Stimulated activated naive CD4-positive, alpha-beta T cell (primary cell): ENCODE results near the gene USP17L20.
"Not testable (repeated sequence)": the region's sequence is repeated elsewhere in the genome, so short reads cannot be mapped to it uniquely, and the experiment has no call there.

Experiments used
- DNase-seq, 6 experiments: peaks; one replicate each; lab custom pipeline; 2025; lab: John Stamatoyannopoulos, UW

The USP17L20 gene, protein sequence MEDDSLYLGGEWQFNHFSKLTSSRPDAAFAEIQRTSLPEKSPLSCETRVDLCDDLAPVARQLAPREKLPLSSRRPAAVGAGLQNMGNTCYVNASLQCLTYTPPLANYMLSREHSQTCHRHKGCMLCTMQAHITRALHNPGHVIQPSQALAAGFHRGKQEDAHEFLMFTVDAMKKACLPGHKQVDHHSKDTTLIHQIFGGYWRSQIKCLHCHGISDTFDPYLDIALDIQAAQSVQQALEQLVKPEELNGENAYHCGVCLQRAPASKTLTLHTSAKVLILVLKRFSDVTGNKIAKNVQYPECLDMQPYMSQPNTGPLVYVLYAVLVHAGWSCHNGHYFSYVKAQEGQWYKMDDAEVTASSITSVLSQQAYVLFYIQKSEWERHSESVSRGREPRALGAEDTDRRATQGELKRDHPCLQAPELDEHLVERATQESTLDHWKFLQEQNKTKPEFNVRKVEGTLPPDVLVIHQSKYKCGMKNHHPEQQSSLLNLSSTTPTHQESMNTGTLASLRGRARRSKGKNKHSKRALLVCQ

DNA sequence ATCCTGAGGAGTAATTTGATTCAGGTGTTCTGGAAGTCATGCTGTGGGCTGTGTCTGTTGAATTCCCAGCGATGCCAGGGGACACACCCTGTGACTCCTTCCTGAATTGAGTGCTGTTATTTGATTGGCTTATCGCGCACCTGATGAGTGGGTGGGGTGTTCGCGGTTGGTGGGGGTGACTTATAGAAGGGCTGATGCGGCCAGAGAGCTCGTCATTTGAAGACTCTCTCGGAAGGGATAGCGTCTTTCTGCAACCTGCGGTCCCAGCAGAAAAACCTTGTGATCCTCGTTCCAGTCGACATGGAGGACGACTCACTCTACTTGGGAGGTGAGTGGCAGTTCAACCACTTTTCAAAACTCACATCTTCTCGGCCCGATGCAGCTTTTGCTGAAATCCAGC, at the start of gene USP17L20:
Gene USP17L20 (plus strand): TSS at position 301 of the 400 bp plus-strand sequence. CDS start 0 bp downstream, at position 301.
- not testable (repeated sequence) for DNase-seq

DNA sequence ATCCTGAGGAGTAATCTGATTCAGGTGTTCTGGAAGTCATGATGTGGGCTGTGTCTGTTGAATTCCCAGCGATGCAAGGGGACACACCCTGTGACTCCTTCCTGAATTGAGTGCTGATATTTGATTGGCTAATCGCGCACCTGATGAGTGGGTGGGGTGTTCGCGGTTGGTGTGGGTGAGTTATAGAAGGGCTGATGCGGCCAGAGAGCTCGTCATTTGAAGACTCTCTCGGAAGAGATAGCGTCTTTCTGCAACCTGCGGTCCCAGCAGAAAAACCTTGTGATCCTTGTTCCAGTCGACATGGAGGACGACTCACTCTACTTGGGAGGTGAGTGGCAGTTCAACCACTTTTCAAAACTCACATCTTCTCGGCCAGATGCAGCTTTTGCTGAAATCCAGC, 47.6 kb upstream of the USP17L20 start, which contains the start of gene USP17L10:
Gene USP17L10 (plus strand): TSS at position 301 of the 400 bp plus-strand sequence. CDS start 0 bp downstream, at position 301.
- not testable (repeated sequence) for DNase-seq

DNA sequence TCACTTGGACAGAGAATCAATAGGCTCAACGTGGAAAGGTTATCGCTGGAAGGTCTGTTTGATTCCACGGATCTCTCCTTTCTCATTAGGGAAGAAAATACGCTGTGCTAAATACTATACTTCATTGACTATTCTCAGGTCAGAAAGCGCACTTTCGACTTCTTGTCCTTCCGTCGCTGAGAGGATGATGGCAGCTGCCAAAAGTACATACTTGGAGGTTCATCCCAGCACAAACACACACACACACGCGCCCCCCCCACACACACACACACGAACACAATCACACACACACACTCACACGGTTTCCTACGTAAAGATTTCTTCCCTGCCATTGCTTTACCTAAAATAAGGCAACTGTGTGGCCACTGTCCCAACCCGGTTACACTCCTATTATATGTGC, 43.2 kb upstream of the USP17L20 start:
- DNase-seq: not testable (repeated sequence)

DNA sequence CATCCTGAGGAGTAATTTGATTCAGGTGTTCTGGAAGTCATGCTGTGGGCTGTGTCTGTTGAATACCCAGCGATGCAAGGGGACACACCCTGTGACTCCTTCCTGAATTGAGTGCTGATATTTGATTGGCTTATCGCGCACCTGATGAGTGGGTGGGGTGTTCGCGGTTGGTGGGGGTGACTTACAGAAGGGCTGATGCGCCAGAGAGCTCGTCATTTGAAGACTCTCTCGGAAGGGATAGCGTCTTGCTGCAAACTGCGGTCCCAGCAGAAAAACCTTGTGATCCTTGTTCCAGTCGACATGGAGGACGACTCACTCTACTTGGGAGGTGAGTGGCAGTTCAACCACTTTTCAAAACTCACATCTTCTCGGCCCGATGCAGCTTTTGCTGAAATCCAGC, 42.8 kb upstream of the USP17L20 start, which contains the start of gene USP17L11:
Gene USP17L11 (plus strand): TSS at position 301 of the 400 bp plus-strand sequence. CDS start 0 bp downstream, at position 301.
- DNase-seq: not testable (repeated sequence)

DNA sequence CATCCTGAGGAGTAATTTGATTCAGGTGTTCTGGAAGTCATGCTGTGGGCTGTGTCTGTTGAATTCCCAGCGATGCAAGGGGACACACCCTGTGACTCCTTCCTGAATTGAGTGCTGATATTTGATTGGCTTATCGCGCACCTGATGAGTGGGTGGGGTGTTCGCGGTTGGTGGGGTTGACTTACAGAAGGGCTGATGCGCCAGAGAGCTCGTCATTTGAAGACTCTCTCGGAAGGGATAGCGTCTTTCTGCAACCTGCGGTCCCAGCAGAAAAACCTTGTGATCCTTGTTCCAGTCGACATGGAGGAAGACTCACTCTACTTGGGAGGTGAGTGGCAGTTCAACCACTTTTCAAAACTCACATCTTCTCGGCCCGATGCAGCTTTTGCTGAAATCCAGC, 38.1 kb upstream of the USP17L20 start, which contains the start of gene USP17L12:
Gene USP17L12 (plus strand): TSS at position 301 of the 400 bp plus-strand sequence. CDS start 0 bp downstream, at position 301.
- not testable (repeated sequence) for DNase-seq

DNA sequence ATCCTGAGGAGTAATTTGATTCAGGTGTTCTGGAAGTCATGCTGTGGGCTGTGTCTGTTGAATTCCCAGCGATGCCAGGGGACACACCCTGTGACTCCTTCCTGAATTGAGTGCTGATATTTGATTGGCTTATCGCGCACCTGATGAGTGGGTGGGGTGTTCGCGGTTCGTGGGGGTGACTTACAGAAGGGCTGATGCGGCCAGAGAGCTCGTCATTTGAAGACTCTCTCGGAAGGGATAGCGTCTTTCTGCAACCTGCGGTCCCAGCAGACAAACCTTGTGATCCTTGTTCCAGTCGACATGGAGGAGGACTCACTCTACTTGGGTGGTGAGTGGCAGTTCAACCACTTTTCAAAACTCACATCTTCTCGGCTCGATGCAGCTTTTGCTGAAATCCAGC, 33.3 kb upstream of the USP17L20 start, which contains the start of gene USP17L13:
Gene USP17L13 (plus strand): TSS at position 301 of the 400 bp plus-strand sequence. CDS start 0 bp downstream, at position 301.
- not testable (repeated sequence) for DNase-seq

DNA sequence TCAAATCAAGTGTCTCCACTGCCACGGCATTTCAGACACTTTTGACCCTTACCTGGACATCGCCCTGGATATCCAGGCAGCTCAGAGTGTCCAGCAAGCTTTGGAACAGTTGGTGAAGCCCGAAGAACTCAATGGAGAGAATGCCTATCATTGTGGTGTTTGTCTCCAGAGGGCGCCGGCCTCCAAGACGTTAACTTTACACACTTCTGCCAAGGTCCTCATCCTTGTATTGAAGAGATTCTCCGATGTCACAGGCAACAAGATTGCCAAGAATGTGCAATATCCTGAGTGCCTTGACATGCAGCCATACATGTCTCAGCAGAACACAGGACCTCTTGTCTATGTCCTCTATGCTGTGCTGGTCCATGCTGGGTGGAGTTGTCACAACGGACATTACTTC, 27.7 kb upstream of the USP17L20 start:
- DNase-seq: not testable (repeated sequence)

DNA sequence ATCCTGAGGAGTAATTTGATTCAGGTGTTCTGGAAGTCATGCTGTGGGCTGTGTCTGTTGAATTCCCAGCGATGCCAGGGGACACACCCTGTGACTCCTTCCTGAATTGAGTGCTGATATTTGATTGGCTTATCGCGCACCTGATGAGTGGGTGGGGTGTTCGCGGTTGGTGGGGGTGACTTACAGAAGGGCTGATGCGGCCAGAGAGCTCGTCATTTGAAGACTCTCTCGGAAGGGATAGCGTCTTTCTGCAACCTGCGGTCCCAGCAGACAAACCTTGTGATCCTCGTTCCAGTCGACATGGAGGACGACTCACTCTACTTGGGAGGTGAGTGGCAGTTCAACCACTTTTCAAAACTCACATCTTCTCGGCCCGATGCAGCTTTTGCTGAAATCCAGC, 23.8 kb upstream of the USP17L20 start, which contains the start of gene USP17L15:
Gene USP17L15 (plus strand): TSS at position 301 of the 400 bp plus-strand sequence. CDS start 0 bp downstream, at position 301.
- not testable (repeated sequence) for DNase-seq

DNA sequence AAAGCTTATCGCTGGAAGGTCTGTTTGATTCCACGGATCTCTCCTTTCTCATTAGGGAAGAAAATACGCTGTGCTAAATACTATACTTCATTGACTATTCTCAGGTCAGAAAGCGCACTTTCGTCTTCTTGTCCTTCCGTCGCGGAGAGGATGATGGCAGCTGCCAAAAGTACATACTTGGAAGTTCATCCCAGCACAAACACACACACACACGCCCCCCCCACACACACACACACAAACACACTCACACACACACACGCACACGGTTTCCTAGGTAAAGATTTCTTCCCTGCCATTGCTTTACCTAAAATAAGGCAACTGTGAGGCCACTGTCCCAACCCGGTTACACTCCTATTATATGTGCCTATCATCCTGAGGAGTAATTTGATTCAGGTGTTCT, 19.5 kb upstream of the USP17L20 start:
- DNase-seq: not testable (repeated sequence)

DNA sequence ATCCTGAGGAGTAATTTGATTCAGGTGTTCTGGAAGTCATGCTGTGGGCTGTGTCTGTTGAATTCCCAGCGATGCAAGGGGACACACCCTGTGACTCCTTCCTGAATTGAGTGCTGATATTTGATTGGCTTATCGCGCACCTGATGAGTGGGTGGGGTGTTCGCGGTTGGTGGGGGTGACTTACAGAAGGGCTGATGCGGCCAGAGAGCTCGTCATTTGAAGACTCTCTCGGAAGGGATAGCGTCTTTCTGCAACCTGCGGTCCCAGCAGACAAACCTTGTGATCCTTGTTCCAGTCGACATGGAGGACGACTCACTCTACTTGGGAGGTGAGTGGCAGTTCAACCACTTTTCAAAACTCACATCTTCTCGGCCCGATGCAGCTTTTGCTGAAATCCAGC, 14.3 kb upstream of the USP17L20 start, which contains the start of gene USP17L17:
Gene USP17L17 (plus strand): TSS at position 301 of the 400 bp plus-strand sequence. CDS start 0 bp downstream, at position 301.
- not testable (repeated sequence) for DNase-seq

DNA sequence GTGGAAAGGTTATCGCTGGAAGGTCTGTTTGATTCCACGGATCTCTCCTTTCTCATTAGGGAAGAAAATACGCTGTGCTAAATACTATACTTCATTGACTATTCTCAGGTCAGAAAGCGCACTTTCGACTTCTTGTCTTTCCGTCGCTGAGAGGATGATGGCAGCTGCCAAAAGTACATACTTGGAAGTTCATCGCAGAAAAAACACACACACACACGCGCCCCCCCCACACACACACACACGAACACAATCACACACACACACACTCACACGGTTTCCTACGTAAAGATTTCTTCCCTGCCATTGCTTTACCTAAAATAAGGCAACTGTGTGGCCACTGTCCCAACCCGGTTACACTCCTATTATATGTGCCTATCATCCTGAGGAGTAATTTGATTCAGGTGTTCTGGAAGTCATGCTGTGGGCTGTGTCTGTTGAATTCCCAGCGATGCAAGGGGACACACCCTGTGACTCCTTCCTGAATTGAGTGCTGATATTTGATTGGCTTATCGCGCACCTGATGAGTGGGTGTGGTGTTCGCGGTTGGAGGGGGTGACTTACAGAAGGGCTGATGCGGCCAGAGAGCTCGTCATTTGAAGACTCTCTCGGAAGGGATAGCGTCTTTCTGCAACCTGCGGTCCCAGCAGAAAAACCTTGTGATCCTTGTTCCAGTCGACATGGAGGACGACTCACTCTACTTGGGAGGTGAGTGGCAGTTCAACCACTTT, 9.8 kb upstream of the USP17L20 start, which contains the start of gene USP17L18:
Gene USP17L18 (plus strand): TSS at position 678 of the 728 bp plus-strand sequence. CDS start 0 bp downstream, at position 678.
- not testable (repeated sequence) for DNase-seq

DNA sequence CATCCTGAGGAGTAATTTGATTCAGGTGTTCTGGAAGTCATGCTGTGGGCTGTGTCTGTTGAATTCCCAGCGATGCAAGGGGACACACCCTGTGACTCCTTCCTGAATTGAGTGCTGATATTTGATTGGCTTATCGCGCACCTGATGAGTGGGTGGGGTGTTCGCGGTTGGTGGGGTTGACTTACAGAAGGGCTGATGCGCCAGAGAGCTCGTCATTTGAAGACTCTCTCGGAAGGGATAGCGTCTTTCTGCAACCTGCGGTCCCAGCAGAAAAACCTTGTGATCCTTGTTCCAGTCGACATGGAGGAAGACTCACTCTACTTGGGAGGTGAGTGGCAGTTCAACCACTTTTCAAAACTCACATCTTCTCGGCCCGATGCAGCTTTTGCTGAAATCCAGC, 4.8 kb upstream of the USP17L20 start, which contains the start of gene USP17L19:
Gene USP17L19 (plus strand): TSS at position 301 of the 400 bp plus-strand sequence. CDS start 0 bp downstream, at position 301.
- not testable (repeated sequence) for DNase-seq

DNA sequence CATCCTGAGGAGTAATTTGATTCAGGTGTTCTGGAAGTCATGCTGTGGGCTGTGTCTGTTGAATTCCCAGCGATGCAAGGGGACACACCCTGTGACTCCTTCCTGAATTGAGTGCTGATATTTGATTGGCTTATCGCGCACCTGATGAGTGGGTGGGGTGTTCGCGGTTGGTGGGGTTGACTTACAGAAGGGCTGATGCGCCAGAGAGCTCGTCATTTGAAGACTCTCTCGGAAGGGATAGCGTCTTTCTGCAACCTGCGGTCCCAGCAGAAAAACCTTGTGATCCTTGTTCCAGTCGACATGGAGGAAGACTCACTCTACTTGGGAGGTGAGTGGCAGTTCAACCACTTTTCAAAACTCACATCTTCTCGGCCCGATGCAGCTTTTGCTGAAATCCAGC, 4.6 kb downstream of the USP17L20 start, which contains the start of gene USP17L21:
Gene USP17L21 (plus strand): TSS at position 301 of the 400 bp plus-strand sequence. CDS start 0 bp downstream, at position 301.
- DNase-seq: not testable (repeated sequence)

DNA sequence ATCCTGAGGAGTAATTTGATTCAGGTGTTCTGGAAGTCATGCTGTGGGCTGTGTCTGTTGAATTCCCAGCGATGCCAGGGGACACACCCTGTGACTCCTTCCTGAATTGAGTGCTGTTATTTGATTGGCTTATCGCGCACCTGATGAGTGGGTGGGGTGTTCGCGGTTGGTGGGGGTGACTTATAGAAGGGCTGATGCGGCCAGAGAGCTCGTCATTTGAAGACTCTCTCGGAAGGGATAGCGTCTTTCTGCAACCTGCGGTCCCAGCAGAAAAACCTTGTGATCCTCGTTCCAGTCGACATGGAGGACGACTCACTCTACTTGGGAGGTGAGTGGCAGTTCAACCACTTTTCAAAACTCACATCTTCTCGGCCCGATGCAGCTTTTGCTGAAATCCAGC, 9.4 kb downstream of the USP17L20 start, which contains the start of gene USP17L22:
Gene USP17L22 (plus strand): TSS at position 301 of the 400 bp plus-strand sequence. CDS start 0 bp downstream, at position 301.
- not testable (repeated sequence) for DNase-seq

DNA sequence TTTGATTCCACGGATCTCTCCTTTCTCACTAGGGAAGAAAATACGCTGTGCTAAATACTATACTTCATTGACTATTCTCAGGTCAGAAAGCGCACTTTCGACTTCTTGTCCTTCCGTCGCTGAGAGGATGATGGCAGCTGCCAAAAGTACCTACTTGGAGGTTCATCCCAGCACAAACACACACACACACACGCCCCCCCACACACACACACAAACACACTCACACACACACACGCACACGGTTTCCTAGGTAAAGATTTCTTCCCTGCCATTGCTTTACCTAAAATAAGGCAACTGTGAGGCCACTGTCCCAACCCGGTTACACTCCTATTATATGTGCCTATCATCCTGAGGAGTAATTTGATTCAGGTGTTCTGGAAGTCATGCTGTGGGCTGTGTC, 13.8 kb downstream of the USP17L20 start:
- not testable (repeated sequence) for DNase-seq
